Measurements from ENCODE around the gene CSRNP3. TPM values are rescaled to one million over a fixed set of nuclear protein-coding genes. Genes with fewer than 3 reads are reported as not detected.

Gene CSRNP3
- total and polyA plus RNA-seq, 10 of the 15 experiments (the other 5 are each of a cell fraction or from before 2014, with no cell fraction given) = 0.03 to 5.2 (median 0.11) TPM; not detected in 1

DNA sequence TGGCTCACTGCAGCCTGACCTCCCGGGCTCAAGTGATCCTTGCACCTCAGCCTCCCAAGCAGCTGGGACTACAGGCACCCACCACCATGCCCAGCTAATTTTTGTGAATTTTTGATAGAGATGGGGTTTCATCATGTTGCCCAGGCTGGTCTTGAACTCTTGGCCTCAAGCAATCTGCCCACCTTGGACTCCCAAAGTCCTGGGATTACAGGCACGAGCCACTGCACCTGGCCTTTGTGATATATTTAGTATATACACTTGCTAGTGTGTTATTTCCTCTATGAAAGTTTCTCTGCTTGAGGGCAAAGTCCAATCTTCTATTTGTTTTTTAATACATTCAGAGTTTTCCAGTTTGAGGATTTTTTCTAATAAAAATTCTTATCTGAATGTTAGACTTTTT, 205.3 kb downstream of the CSRNP3 start (continued):
- TF ChIP-seq, protein P1, sequence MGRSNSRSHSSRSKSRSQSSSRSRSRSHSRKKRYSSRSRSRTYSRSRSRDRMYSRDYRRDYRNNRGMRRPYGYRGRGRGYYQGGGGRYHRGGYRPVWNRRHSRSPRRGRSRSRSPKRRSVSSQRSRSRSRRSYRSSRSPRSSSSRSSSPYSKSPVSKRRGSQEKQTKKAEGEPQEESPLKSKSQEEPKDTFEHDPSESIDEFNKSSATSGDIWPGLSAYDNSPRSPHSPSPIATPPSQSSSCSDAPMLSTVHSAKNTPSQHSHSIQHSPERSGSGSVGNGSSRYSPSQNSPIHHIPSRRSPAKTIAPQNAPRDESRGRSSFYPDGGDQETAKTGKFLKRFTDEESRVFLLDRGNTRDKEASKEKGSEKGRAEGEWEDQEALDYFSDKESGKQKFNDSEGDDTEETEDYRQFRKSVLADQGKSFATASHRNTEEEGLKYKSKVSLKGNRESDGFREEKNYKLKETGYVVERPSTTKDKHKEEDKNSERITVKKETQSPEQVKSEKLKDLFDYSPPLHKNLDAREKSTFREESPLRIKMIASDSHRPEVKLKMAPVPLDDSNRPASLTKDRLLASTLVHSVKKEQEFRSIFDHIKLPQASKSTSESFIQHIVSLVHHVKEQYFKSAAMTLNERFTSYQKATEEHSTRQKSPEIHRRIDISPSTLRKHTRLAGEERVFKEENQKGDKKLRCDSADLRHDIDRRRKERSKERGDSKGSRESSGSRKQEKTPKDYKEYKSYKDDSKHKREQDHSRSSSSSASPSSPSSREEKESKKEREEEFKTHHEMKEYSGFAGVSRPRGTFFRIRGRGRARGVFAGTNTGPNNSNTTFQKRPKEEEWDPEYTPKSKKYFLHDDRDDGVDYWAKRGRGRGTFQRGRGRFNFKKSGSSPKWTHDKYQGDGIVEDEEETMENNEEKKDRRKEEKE (IDR thresholded peaks at IDR 0.05) = no peak
- TF ChIP-seq, protein P2, sequence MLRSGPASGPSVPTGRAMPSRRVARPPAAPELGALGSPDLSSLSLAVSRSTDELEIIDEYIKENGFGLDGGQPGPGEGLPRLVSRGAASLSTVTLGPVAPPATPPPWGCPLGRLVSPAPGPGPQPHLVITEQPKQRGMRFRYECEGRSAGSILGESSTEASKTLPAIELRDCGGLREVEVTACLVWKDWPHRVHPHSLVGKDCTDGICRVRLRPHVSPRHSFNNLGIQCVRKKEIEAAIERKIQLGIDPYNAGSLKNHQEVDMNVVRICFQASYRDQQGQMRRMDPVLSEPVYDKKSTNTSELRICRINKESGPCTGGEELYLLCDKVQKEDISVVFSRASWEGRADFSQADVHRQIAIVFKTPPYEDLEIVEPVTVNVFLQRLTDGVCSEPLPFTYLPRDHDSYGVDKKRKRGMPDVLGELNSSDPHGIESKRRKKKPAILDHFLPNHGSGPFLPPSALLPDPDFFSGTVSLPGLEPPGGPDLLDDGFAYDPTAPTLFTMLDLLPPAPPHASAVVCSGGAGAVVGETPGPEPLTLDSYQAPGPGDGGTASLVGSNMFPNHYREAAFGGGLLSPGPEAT (IDR thresholded peaks at IDR 0.05; ENCODE audit: low read depth) = 0 out of 2 replicates have a peak, but pooled peaks have one; percentile 16
- TF ChIP-seq CBX5 (IDR thresholded peaks at IDR 0.05; ENCODE audit: low read depth) = no peak
- TF ChIP-seq, protein P3, sequence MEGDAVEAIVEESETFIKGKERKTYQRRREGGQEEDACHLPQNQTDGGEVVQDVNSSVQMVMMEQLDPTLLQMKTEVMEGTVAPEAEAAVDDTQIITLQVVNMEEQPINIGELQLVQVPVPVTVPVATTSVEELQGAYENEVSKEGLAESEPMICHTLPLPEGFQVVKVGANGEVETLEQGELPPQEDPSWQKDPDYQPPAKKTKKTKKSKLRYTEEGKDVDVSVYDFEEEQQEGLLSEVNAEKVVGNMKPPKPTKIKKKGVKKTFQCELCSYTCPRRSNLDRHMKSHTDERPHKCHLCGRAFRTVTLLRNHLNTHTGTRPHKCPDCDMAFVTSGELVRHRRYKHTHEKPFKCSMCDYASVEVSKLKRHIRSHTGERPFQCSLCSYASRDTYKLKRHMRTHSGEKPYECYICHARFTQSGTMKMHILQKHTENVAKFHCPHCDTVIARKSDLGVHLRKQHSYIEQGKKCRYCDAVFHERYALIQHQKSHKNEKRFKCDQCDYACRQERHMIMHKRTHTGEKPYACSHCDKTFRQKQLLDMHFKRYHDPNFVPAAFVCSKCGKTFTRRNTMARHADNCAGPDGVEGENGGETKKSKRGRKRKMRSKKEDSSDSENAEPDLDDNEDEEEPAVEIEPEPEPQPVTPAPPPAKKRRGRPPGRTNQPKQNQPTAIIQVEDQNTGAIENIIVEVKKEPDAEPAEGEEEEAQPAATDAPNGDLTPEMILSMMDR (IDR thresholded peaks at IDR 0.05 in 2 of 3, conservative IDR thresholded peaks at IDR 0.05 in 1 of 3; ENCODE audit: control insufficient read depth in 2 of 3, extremely low read depth in 1 of 3, insufficient read depth in 1 of 3, low read depth in 3 of 3, low read length in 3 of 3) = no peak
- no peak for TF ChIP-seq BRCA1 (IDR thresholded peaks at IDR 0.05; ENCODE audit: low read depth, low read length)
- TF ChIP-seq MEF2B (IDR thresholded peaks at IDR 0.05; ENCODE audit: partially characterized antibody, poor library complexity, severe bottlenecking) = peak; percentile 76
- TF ChIP-seq, protein P4, sequence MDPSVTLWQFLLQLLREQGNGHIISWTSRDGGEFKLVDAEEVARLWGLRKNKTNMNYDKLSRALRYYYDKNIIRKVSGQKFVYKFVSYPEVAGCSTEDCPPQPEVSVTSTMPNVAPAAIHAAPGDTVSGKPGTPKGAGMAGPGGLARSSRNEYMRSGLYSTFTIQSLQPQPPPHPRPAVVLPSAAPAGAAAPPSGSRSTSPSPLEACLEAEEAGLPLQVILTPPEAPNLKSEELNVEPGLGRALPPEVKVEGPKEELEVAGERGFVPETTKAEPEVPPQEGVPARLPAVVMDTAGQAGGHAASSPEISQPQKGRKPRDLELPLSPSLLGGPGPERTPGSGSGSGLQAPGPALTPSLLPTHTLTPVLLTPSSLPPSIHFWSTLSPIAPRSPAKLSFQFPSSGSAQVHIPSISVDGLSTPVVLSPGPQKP (IDR thresholded peaks at IDR 0.05; ENCODE audit: low read depth, low read length) = no peak
- no peak for TF ChIP-seq CHD2 (IDR thresholded peaks at IDR 0.05; ENCODE audit: borderline replicate concordance, low read depth, low read length)
- TF ChIP-seq POLR2AphosphoS5 (IDR thresholded peaks at IDR 0.05; ENCODE audit: low read length) = no peak
- TF ChIP-seq, protein P5, sequence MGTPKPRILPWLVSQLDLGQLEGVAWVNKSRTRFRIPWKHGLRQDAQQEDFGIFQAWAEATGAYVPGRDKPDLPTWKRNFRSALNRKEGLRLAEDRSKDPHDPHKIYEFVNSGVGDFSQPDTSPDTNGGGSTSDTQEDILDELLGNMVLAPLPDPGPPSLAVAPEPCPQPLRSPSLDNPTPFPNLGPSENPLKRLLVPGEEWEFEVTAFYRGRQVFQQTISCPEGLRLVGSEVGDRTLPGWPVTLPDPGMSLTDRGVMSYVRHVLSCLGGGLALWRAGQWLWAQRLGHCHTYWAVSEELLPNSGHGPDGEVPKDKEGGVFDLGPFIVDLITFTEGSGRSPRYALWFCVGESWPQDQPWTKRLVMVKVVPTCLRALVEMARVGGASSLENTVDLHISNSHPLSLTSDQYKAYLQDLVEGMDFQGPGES (IDR thresholded peaks at IDR 0.05) = no peak
- TF ChIP-seq CEBPB (IDR thresholded peaks at IDR 0.05; ENCODE audit: borderline replicate concordance in 1 of 2, low read depth in 2 of 2, low read length in 2 of 2) = no peak
- no peak for TF ChIP-seq WRNIP1 (IDR thresholded peaks at IDR 0.05; ENCODE audit: borderline replicate concordance, low read depth, low read length)
- no peak for TF ChIP-seq MYB (IDR thresholded peaks at IDR 0.05; ENCODE audit: borderline replicate concordance, low read depth, low read length)
- TF ChIP-seq, protein P6, sequence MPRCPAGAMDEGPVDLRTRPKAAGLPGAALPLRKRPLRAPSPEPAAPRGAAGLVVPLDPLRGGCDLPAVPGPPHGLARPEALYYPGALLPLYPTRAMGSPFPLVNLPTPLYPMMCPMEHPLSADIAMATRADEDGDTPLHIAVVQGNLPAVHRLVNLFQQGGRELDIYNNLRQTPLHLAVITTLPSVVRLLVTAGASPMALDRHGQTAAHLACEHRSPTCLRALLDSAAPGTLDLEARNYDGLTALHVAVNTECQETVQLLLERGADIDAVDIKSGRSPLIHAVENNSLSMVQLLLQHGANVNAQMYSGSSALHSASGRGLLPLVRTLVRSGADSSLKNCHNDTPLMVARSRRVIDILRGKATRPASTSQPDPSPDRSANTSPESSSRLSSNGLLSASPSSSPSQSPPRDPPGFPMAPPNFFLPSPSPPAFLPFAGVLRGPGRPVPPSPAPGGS (IDR thresholded peaks at IDR 0.05; ENCODE audit: borderline replicate concordance, insufficient read depth, low read depth, low read length, poor library complexity, severe bottlenecking) = no peak
- TF ChIP-seq IKZF1 (conservative IDR thresholded peaks at IDR 0.05) = peak; percentile 84

All from GM12878 (cell line).